NCI-H82 treated with DMSO at 0.1 percent for 48 hours (cell line): ENCODE results near the gene DDX41.
"Not testable (repeated sequence)": the region's sequence is repeated elsewhere in the genome, so short reads cannot be mapped to it uniquely, and the experiment has no call there.

Source experiments
- DNase-seq: peaks from one replicate; lab custom pipeline; 2025; ENCODE audit not compliant: unreplicated experiment; lab: John Stamatoyannopoulos, UW

The DDX41 gene

GRCh38 chr5:177537389-177538361 is 20.9 kb upstream of the DDX41 start:
- no peak for DNase-seq

DNA sequence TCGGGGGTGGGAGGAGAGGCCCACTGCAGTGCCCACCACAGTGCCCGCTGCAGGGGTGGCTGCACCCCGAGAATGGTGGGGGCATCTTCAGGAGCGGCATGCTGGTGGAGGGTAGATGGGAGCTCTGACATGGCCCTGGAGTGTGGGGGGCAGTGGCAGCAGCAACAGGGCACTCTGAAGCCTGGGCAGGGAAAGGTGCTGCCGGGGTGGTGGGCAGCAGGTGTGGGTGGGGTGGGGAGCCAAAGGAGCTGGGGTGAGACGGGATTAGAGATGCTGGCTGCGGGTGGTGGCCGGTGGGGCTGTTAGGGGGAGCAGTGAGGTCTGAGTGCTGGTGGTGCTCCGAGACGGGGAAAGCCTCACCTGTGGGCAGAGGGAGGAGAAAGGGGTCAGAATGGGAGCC is 19.6 kb upstream of the DDX41 start:
- no peak for DNase-seq

DNA sequence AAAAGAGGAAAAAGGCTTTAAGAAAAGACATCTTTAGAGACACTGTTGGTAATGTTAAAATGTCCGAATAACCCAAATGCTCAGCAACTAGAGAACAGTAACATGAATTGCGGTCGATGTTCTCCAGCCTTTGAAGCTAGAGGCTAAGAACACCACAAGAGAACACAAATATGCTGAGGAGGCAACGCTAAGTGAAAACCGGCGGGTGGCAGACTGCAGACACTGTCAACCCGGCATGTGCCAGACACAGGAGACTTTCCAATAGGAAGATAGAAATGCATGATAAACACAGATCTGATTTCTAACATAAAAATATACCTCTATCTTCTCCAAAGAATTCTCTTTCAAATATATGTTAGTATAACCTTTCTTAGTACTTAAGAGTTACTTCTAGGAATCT is 18.4 kb upstream of the DDX41 start:
- no peak for DNase-seq

- not testable (repeated sequence) for DNase-seq
Observed at GRCh38 chr5:177534433-177534832, 17.7 kb upstream of the DDX41 start.

- DNase-seq = no peak
Observed at GRCh38 chr5:177531209-177531940, 14.6 kb upstream of the DDX41 start.

DNA sequence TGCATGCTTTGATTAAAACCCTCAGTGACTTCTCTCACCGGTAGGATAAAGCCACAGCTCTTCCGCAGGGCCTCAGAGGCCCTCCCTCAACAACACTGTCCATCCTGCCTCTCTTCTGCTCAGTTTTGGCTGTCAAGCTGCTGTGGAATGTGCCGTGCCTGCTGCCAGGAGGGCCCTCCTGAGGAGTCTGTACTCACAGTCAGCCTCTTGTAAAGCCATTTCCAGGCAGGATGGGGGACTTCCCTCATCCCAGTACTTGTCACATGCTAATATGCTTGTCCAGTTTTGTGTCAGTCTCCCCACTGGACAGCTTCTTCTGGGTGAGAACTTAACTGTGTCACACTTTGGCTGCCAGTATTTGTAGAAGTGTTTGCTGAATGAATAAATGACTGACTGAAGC is 13.9 kb upstream of the DDX41 start:
- DNase-seq = no peak

- DNase-seq = no peak
Observed at GRCh38 chr5:177529247-177530203, 12.8 kb upstream of the DDX41 start.

DNA sequence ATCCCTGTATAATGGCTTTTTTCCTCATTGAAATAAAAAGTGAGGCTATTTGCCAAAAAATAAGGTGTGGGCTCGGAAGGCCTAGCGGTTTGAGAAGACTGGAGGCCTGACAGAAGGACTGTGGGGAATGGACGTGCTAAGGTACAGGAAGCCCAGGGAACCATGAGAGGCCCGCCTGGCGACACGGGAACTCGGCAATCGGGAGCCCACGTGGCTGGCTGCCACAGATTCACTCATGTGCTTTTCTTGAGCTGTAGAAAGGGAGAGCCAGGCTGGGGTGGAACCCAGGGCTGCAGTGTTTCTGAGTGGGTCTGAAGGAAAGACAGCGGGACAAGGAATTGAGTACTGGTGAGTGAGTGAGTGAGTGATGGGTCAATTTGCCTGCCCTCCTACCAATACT is 11.9 kb upstream of the DDX41 start:
- no peak for DNase-seq

- no peak for DNase-seq
Observed at GRCh38 chr5:177527595-177527994, 10.8 kb upstream of the DDX41 start.

DNA sequence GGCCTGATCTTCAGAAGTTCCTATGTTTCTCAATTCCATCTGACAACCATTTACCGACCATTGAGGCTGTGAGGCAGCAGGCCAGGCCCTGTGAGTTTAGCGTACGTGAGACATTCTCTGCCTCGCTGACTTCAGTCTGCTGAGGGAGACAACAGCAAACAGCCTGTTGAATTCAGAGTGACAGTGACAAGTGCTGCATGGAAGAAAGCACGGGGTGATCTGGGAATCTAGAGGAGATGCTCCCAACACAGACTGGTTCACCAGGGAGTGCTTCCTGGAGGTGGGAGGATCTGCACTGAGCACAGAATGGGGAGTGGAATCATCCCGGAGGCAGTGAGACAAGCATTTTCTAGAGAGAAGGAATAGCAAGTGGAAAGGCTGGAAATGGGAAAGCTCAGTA is 10.0 kb upstream of the DDX41 start:
- DNase-seq = no peak

DNA sequence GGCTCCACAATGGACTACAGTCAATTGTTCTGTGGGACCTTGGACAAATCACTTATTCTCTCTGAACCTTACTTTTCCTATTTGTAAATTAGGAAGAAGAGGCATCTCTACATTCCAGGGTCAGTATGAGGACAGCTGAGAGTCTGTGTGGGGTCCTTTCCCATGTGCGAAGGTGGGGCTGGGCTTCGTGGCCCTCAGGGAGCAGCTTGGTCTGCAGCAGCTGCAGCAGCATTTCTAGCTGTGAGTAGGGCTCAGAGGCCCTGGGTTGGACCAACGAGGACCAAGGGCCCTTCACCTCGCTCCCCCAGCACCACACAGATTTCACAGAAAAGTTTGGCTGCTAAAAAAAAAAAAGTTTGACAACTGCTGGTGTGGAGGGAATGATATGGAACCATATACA is 9.4 kb upstream of the DDX41 start:
- DNase-seq = no peak

DNA sequence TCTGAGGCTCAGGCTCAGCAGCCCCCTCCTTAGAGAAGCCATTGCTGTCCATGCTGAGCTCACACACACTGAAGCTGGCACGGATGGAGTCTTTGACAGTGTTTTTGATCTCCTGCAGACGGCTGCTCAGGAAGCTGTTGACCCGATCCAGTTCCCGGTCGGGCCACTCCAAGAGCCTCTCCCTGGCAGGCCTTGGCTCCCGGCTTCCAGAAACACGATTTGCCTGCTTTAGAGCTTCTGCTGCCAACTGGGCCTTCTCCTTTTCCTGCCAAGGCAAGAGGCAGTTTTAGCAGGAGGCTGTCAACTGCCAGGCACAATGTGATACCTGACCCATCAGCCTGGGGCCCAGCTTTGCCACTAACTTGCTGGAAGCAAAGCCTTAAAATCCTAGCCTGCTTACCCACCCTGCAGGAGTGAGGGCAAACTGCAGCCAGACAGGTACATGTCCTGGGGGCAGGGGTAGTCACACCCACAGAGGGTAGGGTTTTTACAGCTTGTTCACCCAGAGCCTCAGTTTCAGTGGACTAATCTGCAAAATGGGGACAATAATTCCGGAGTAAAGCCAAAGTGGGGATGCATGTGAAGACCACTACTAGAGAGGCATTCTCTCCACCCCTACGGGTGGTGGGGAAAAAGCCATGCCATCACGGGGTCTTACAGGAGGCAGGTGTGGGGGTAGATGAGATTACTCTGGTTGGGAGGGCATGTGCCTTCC is 8.3 kb upstream of the DDX41 start:
- no peak for DNase-seq

DNA sequence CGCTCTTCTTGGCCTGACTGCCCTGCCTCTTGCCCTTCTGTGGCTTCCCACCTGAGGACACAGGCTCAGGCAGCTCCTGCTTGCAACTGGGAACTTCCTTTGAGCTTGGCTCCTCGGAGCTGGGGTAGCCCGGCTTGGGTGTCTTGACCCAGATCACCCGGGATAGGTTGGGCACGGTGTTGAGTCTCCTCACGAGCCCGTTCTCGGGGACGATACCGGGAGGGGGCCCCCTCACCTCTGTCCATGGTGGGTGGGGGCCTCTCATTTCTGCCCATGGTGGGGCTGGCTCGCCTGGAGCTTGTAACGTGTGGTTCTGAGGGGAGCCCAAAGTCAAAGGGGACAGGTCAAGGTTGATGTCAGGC is 7.8 kb upstream of the DDX41 start:
- no peak for DNase-seq

DNA sequence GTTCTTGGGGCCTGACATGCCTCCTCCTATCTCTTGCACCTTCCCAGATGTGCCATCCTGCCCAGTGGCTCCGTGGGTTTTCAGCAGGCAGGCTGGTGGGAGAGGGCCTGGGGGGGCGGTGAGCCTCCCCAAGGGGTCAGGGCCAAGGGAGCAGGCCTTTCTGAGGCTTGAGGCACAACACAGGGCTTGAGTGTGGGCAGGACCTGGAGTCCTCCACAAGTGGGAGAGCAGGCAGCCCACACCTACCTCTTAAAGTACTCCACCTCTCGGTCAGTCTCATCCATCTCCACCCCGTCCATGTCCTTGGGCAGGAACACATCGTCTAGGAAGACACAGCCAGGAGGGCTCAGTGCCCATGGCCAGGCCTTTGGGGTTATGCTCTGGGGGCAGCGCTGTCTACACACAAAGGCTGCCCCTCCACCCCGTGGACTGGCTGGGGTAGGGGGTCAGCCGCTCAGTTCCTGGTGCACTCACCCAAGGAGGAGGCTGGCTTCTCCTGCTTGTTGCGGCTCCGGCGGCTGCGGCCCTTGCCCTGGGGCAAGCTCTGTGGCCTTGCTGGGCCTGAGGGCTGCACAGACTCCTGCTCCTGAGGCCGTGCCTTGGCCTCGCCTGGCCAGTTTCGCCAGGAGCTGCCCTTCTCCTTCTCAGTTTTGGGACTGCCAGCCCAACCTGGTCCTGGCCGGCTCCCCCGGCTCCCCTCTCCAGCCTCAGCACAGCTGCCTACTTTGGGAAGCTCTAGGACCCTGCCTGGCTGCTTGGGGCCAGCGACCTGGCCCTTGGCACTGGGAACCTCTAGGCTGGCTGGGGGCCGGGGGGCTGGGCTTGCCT is 7.2 kb upstream of the DDX41 start:
- no peak for DNase-seq

- DNase-seq = no peak
Observed at GRCh38 chr5:177520916-177521513, 4.3 kb upstream of the DDX41 start.

GRCh38 chr5:177520271-177520670 is 3.5 kb upstream of the DDX41 start:
- no peak for DNase-seq

DNA sequence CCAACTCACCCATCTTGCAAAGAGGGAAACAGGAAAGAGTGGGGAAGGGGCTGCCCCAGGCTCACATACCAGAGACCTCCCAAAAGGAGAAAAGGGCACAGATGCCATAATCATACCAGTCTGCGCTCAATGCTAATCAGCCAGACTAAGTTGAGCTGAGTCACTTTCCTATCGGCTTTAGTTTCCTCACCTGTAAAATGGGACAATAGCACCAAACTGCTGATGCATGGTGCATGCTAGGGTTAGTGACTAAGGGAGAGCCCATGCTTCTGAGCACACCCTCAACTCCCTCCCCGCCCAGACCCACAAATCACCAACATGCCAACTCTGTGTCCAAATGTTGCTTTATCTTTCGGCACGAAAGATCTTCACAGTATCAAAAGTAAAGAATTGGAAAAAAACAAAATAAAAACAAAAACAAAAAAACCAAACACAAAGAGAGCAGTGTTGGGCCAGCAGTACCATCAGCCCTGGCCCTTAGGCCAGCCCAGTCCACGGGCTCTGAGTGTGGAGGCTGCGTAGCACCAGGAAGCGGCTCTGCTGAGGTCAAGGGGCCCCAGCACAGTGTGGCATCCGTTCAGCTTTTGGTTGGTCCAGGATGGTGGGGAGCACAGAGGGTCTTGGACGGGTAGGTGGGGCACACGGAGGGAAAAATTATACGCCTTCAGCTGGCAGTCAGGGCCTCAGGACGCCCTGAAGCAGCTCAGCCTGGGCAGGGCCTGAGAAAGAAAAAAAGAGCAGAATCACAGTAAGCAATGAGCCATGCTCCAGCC is 2.9 kb upstream of the DDX41 start:
- DNase-seq = no peak

- DNase-seq = no peak
Observed at GRCh38 chr5:177515580-177515979, 1.2 kb downstream of the DDX41 start.

DNA sequence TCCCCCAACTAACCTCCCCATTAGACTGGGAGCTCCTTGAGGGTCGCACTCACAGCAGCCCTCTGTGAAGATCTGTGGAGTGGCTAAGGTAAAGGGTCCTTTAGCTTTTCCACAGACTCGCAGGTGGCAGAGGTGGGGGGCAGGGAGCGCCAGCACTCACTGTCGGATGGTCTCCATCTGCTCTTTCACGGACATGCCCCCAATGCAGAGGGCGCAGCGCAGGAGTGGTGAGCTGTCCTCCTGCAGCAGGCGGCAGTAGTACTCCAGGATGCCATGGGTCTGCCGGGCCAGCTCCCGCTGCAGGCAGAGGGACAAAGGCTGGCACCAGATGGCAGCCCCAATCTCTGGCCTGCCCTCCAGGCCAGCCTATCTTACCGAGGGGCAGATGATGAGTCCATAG is 2.2 kb downstream of the DDX41 start:
- DNase-seq = no peak
